A549 (cell line): ENCODE results near the gene ARL6IP5.

ENCODE experiments used
- ATOH8 ChIP-seq: fragments of 250-450 bp; sonication (Bioruptor Pico); IDR thresholded peaks from 2 replicates; pipeline ENCODE4 v1.5.0; 2020; ENCODE audit warnings: low read depth, mild to moderate bottlenecking, moderate library complexity
- CTCF ChIP-seq: fragments of >200 bp; sonication (Bioruptor Twin); formaldehyde crosslinking; IDR thresholded peaks from 3 replicates; pipeline ENCODE4 v1.5.1; 2016
- ESRRA ChIP-seq: fragments of 150-350 bp; IDR thresholded peaks from 2 replicates; pipeline ENCODE4 v1.6.1; 2014; ENCODE audit warnings: mild to moderate bottlenecking, low read length, borderline replicate concordance
- FOSL2 ChIP-seq, 2 experiments: fragments of 450-650 bp in 1 of 2; fragments of >200 bp in 1 of 2; sonication (Bioruptor Twin) in 1 of 2; formaldehyde crosslinking; IDR thresholded peaks; 2 replicates each; pipeline versions ENCODE4 v1.5.0 to v1.6.1; 2016 to 2020; ENCODE audit warnings: mild to moderate bottlenecking in 1 of 2, moderate library complexity in 1 of 2
- KDM1A ChIP-seq: fragments of 200-600 bp; sonication (generic); IDR thresholded peaks from 2 replicates; pipeline ENCODE4 v1.6.1; 2016; ENCODE audit warnings: low read depth, mild to moderate bottlenecking
- MAFK ChIP-seq: fragments of 450-650 bp; IDR thresholded peaks from 2 replicates; pipeline ENCODE4 v1.6.1; 2014; ENCODE audit not compliant: partially characterized antibody
- MAX ChIP-seq: IDR thresholded peaks from 2 replicates; pipeline ENCODE4 v1.6.1; 2012
- MYC ChIP-seq: IDR thresholded peaks from 2 replicates; pipeline ENCODE4 v1.6.1; 2012; ENCODE audit warnings: mild to moderate bottlenecking, inconsistent platforms, low read length, improper control_type of control experiment, borderline replicate concordance
- POLR2A ChIP-seq: IDR thresholded peaks from 2 replicates; pipeline ENCODE4 v1.6.1; 2012; ENCODE audit warnings: mild to moderate bottlenecking, low read length
- RAD21 ChIP-seq, 2 experiments: fragments of >200 bp in 1 of 2; sonication (Bioruptor Twin) in 1 of 2; formaldehyde crosslinking in 1 of 2; IDR thresholded peaks in 1 of 2; conservative IDR thresholded peaks in 1 of 2; 2 replicates in 1 of 2; 3 replicates in 1 of 2; pipeline ENCODE4 v1.6.1; 2012 to 2018; ENCODE audit warnings: inconsistent platforms in 1 of 2
- REST ChIP-seq: fragments of 200-600 bp; sonication (generic); IDR thresholded peaks from 2 replicates; pipeline ENCODE4 v1.6.1; 2016; ENCODE audit warnings: antibody characterized with exemption, mild to moderate bottlenecking, moderate library complexity
- RFX5 ChIP-seq: fragments of 450-650 bp; IDR thresholded peaks from 2 replicates; pipeline ENCODE4 v1.7.1; 2014; ENCODE audit warnings: antibody characterized with exemption, mild to moderate bottlenecking, moderate library complexity
- SMC3 ChIP-seq: fragments of >200 bp; sonication (Bioruptor Twin); formaldehyde crosslinking; IDR thresholded peaks from 3 replicates; pipeline ENCODE4 v1.6.1; 2018; ENCODE audit warnings: inconsistent platforms

GRCh38 chr3:69087030-69087791 is 2.5 kb downstream of the ARL6IP5 start:
- TF ChIP-seq CTCF (no peak), KDM1A (no peak), FOSL2 (IDR thresholded peaks at IDR 0.05) (no peak), FOSL2 (CRISPR knock-in tag; IDR thresholded peaks at IDR 0.05) (no peak), RFX5 (no peak), MAFK (no peak), ESRRA (no peak), MYC (no peak), SMC3 (no peak), RAD21 (conservative IDR thresholded peaks at IDR 0.05 in 1 of 2, IDR thresholded peaks at IDR 0.05 in 1 of 2) (no peak), ATOH8 (CRISPR knock-in tag) (no peak), POLR2A (no peak), REST (no peak), MAX (no peak)
